Lower lobe of right lung (tissue), 2 donors: ENCODE measurements around the gene PLSCR1. TPM values are rescaled to one million over a fixed set of nuclear protein-coding genes. Genes with fewer than 3 reads are reported as not detected.

ENCODE experiments used
- ATAC-seq, 2 donors: fragments of 200-7000 bp; cut with Tn5 transposase; one replicate each; pipeline ENCODE4 v1.9.1; 2020 to 2022; ENCODE audit warnings: mild to moderate bottlenecking in 2 of 2, moderate library complexity in 2 of 2
- DNase-seq: peaks from one replicate; pipeline ENCODE4 v3.0.0-alpha.2; 2020
- H3K27ac ChIP-seq: fragments of 200-600 bp; one replicate; pipeline ENCODE4 v1.8.0; 2022
- H3K27me3 ChIP-seq: fragments of 200-600 bp; one replicate; pipeline ENCODE4 v1.8.0; 2022; ENCODE audit warnings: low read depth
- H3K36me3 ChIP-seq: fragments of 200-600 bp; one replicate; pipeline ENCODE4 v1.8.0; 2022; ENCODE audit warnings: mild to moderate bottlenecking
- H3K4me1 ChIP-seq: fragments of 200-600 bp; one replicate; pipeline ENCODE4 v1.8.0; 2022
- H3K4me3 ChIP-seq: fragments of 200-600 bp; one replicate; pipeline ENCODE4 v1.8.0; 2022; ENCODE audit warnings: mild to moderate bottlenecking
- H3K9me3 ChIP-seq: fragments of 200-600 bp; one replicate; pipeline ENCODE4 v1.8.0; 2022
- CTCF ChIP-seq: fragments of 200-600 bp; IDR thresholded peaks from one replicate; pipeline ENCODE4 v1.8.0; 2022; ENCODE audit warnings: antibody characterized with exemption, mild to moderate bottlenecking
- intact Hi-C: fragments of 100-400 bp; cut with DNase I; formaldehyde crosslinking; loops from one replicate; pipeline ENCODE4 v1.11.0; 2022
- total RNA-seq: library from RNA; stranded (reverse); fragmentation: NEBNext Ultra II Directional; extraction: Animal tissue kit (Norgen Biotek cat#: 25700); gene quantifications from one replicate; pipeline ENCODE4 v1.2.1, GENCODE V29; 2021
- donor health status: DM: no; HTN: yes; CAD: no; lungs with severe emphysema.

PLSCR1 gene
- total RNA-seq, 1 donor from 2014 or later = 194 TPM

GRCh38 chr3:146496726-146497125 lies 47.7 kb downstream of the PLSCR1 start:
- H3K9me3 ChIP-seq = no peaks in the 10 kb centered on the region
- ATAC-seq = no peak
- TF ChIP-seq CTCF = no peak

GRCh38 chr3:146496251-146496650 lies 48.2 kb downstream of the PLSCR1 start:
- H3K4me1 ChIP-seq = no peaks in the 10 kb centered on the region
- intact Hi-C loops = no loop called here
- no peaks in the 10 kb centered on the region for H3K9me3 ChIP-seq
- no peaks in the 10 kb centered on the region for H3K27me3 ChIP-seq
- no peaks in the 10 kb centered on the region for H3K36me3 ChIP-seq
- ATAC-seq = no peak
- no peak overlapping the region for H3K4me3 ChIP-seq
- DNase-seq = no peak
- H3K27ac ChIP-seq = no peak overlapping the region
- no peak for TF ChIP-seq CTCF

More at GRCh38 chr3:146496726-146497125, 47.7 kb downstream of the PLSCR1 start:
- Histone ChIP-seq H3K4me1 (no peaks in the 10 kb centered on the region), H3K4me3 (no peak overlapping the region), H3K36me3 (no peaks in the 10 kb centered on the region), H3K27me3 (no peaks in the 10 kb centered on the region), H3K27ac (no peak overlapping the region)
- intact Hi-C loops = no loop called here
- no peak for DNase-seq

GRCh38 chr3:146493761-146494160 lies 50.6 kb downstream of the PLSCR1 start:
- ATAC-seq = no peak
- no peak for TF ChIP-seq CTCF
- intact Hi-C loops = no loop called here
- DNase-seq = no peak
- no peak overlapping the region for H3K27ac ChIP-seq
- no peaks in the 10 kb centered on the region for H3K27me3 ChIP-seq
- no peaks in the 10 kb centered on the region for H3K4me1 ChIP-seq
- H3K36me3 ChIP-seq = no peaks in the 10 kb centered on the region
- H3K9me3 ChIP-seq = no peaks in the 10 kb centered on the region
- no peak overlapping the region for H3K4me3 ChIP-seq

- TF ChIP-seq CTCF = no peak
- Histone ChIP-seq H3K4me3 (no peak overlapping the region), H3K36me3 (no peaks in the 10 kb centered on the region), H3K4me1 (no peaks in the 10 kb centered on the region), H3K27ac (no peak overlapping the region), H3K27me3 (no peaks in the 10 kb centered on the region), H3K9me3 (peaks cover under 1% of the 10 kb centered on the region)
- ATAC-seq (no peak), DNase-seq (no peak)
- intact Hi-C loops = no loop called here
Observed at GRCh38 chr3:146493221-146493620, 51.2 kb downstream of the PLSCR1 start.

GRCh38 chr3:146491303-146491702 lies 53.1 kb downstream of the PLSCR1 start:
- no peaks in the 10 kb centered on the region for H3K4me1 ChIP-seq
- no peak overlapping the region for H3K27ac ChIP-seq
- intact Hi-C loops = no loop called here
- TF ChIP-seq CTCF = no peak
- peaks cover 7% of the 10 kb centered on the region for H3K9me3 ChIP-seq
- no peaks in the 10 kb centered on the region for H3K36me3 ChIP-seq
- H3K4me3 ChIP-seq = no peak overlapping the region
- no peak for ATAC-seq
- H3K27me3 ChIP-seq = no peaks in the 10 kb centered on the region
- DNase-seq = no peak

- ATAC-seq (no peak), DNase-seq (no peak)
- TF ChIP-seq CTCF = no peak
- Histone ChIP-seq H3K27ac (no peak overlapping the region), H3K9me3 (peaks cover 14% of the 10 kb centered on the region), H3K4me1 (no peaks in the 10 kb centered on the region), H3K36me3 (no peaks in the 10 kb centered on the region), H3K4me3 (no peak overlapping the region), H3K27me3 (no peaks in the 10 kb centered on the region)
- intact Hi-C loops = no loop called here
Observed at GRCh38 chr3:146485297-146485696, 59.1 kb downstream of the PLSCR1 start.
